ENCODE measurements around the gene OXER1.

The OXER1 gene

DNA sequence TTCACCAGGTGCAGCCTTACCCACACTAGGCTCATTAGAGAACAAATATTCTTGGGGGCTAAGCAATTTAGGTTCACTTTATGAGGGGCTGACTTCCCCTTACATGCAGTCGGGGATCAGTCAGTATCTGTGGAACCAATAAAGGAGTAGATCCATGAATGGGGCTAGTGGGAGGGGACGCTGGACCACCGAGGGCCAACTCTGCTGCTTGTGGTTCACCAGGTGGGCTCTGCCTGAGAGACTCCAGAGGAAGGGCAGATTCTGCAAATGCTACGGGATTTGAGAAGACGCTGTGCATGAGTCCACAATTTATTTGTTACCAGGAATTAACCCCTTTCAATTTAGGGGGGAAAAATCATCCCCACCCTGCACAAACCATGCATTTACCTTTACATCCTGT is 44.4 kb upstream of the OXER1 start:
- H3K4me3 ChIP-seq (replicated peaks in 1 of 2; ENCODE audit: low read depth in 2 of 2, low read length in 2 of 2) = no peak overlapping the region
- DNase-seq (ENCODE audit: low read depth in 2 of 2) = no peak
- TF ChIP-seq, protein P1, sequence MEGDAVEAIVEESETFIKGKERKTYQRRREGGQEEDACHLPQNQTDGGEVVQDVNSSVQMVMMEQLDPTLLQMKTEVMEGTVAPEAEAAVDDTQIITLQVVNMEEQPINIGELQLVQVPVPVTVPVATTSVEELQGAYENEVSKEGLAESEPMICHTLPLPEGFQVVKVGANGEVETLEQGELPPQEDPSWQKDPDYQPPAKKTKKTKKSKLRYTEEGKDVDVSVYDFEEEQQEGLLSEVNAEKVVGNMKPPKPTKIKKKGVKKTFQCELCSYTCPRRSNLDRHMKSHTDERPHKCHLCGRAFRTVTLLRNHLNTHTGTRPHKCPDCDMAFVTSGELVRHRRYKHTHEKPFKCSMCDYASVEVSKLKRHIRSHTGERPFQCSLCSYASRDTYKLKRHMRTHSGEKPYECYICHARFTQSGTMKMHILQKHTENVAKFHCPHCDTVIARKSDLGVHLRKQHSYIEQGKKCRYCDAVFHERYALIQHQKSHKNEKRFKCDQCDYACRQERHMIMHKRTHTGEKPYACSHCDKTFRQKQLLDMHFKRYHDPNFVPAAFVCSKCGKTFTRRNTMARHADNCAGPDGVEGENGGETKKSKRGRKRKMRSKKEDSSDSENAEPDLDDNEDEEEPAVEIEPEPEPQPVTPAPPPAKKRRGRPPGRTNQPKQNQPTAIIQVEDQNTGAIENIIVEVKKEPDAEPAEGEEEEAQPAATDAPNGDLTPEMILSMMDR (IDR thresholded peaks at IDR 0.05; ENCODE audit: low read depth, low read length) = no peak

DNA sequence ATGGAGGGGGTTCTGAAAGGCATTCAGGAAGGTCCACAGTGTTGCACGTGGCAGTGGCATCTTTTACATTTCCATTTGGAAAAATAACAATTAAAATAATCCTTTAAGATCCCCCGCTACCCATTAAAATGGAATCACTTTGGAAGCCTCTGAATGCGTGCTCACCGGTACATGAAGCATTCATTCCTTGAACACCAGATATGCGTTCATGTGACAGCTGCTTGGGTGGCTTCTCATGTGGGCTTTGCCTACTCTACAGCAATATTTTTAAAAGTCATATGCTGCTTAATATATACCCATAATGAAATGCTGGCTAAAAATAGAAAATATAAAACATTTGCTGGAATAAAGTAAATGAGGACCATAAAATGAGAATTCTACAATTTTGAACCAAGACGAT is 42.9 kb upstream of the OXER1 start:
- no peak for DNase-seq (ENCODE audit: low read depth in 2 of 2)
- no peak overlapping the region for H3K4me3 ChIP-seq (replicated peaks in 1 of 2; ENCODE audit: low read depth in 2 of 2, low read length in 2 of 2)
- TF ChIP-seq, protein P1 (IDR thresholded peaks at IDR 0.05; ENCODE audit: low read depth, low read length) = no peak

DNA sequence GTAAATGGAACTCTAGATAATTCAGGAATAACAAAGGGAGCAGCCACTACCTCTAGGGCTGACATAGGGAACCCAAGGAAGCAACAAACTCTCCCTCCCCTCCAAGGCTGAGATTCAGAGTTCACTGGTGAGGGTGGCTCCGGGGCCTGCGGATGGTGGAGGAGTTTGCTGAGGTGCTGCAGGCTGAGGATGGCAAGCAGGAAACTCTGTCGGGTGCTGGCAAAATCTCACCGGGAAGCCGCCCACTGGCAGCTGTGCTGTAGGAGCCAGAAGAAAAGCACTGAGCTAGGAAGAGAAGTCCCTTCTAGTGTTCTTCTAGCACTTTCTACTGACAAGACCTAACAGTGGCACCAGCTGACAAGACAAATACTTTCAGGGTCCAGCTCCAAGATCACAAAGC is 41.0 kb upstream of the OXER1 start:
- TF ChIP-seq, protein P1 (IDR thresholded peaks at IDR 0.05; ENCODE audit: low read depth, low read length) = no peak
- no peak for DNase-seq (ENCODE audit: low read depth in 2 of 2)
- no peak overlapping the region for H3K4me3 ChIP-seq (replicated peaks in 1 of 2; ENCODE audit: low read depth in 2 of 2, low read length in 2 of 2)

DNA sequence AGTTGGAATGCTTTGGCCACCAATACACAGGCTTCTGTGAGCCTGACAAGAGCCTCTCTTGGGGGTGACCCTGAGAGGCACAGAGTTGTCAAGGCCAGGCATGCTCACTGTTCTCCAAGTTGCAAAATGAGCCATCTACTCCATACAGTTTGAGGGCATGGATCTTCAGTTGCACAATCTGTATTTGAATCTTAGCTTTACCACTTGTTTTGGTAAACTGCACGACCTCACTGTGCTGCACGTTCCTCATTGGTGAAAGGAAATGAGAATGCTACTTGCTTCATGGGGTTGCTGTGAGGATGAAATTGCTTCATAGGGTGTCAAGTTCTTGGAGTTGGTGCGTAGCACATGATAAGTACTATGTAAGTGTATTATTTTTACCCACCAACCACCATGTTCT is 40.4 kb upstream of the OXER1 start:
- no peak overlapping the region for H3K4me3 ChIP-seq (replicated peaks in 1 of 2; ENCODE audit: low read depth in 2 of 2, low read length in 2 of 2)
- TF ChIP-seq, protein P1 (IDR thresholded peaks at IDR 0.05; ENCODE audit: low read depth, low read length) = no peak
- DNase-seq (ENCODE audit: low read depth in 2 of 2) = peak; percentile 42 to 44

DNA sequence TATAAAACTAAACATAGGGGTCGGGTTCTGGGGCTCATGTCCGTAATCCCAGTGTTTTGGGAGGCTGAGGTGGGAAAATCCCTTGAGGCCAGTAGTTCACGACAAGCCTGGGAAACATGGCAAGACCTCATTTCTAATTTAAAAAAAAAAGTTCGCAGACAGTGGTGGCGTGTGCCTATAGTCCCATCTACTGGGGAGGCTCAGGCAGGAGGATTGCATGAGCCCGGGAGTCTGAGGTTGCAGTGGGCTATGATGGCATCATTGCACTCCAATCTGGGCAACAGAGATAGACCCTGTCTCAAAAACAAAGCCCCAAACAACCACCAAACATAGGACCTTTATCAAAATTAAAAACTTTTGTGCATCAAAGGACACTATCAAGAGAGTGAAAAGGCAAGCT is 38.2 kb upstream of the OXER1 start:
- H3K4me3 ChIP-seq (replicated peaks in 1 of 2; ENCODE audit: low read depth in 2 of 2, low read length in 2 of 2) = no peak overlapping the region
- TF ChIP-seq, protein P1 (IDR thresholded peaks at IDR 0.05; ENCODE audit: low read depth, low read length) = no peak
- no peak for DNase-seq (ENCODE audit: low read depth in 2 of 2)

DNA sequence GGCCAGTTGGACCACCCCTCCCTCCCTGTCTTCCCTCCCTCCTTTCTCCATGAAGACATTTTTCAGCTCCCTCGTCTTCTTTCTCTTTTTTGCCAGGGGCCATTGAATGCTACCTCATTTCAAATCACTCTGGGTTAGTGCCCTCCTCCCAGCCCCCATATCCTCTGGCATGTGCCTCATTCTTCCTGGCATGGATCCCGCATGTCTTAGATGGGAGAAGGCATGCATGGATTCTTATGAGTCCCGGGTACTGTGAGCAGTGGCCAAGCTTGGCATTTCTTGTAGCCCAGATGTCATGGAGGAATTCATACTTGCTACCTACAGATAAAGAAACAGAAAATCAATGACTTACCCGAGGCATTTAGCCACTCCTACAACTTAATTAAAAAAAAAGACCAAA is 37.4 kb upstream of the OXER1 start:
- H3K4me3 ChIP-seq (replicated peaks in 1 of 2; ENCODE audit: low read depth in 2 of 2, low read length in 2 of 2) = no peak overlapping the region
- peak in 1 of 2 donors; percentile 59 for DNase-seq (ENCODE audit: low read depth in 2 of 2)
- TF ChIP-seq, protein P1 (IDR thresholded peaks at IDR 0.05; ENCODE audit: low read depth, low read length) = no peak

DNA sequence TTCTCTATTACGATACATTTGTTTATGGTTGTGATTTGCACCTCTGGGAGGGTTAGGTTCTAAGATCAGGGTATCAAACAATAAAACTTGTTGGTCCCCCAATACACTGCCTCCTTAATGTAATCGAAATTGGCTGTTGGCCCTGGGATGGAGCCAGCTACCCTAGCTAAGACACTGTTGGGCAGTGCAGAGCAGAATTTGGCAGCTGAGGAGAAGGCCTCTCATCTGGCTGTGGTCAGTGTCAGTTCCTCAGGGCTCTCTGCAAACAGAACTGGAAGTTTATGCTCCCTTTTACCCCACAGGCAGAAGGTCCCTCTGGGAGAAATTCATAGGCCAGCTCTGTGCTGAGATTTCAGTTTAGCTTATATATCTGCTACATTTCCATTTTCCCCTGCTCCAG is 37.0 kb upstream of the OXER1 start:
- no peak overlapping the region for H3K4me3 ChIP-seq (replicated peaks in 1 of 2; ENCODE audit: low read depth in 2 of 2, low read length in 2 of 2)
- TF ChIP-seq, protein P1 (IDR thresholded peaks at IDR 0.05; ENCODE audit: low read depth, low read length) = no peak
- peak in 1 of 2 donors; percentile 64 for DNase-seq (ENCODE audit: low read depth in 2 of 2)
